Duodenal mucosa (tissue), 2 donors: ENCODE data around the gene DMXL1.
A peak's percentile ranks its signal among the peaks of the same experiment; 100 is the strongest.

Source experiments
- H3K27ac ChIP-seq: one replicate; pipeline ENCODE4 v1.7.0; 2013; ENCODE audit warnings: low read depth, low read length
- H3K27me3 ChIP-seq, 2 donors: one replicate each; pipeline ENCODE4 v1.7.0; 2013; ENCODE audit warnings: low read length in 2 of 2, control low read depth in 1 of 2; ENCODE audit not compliant: insufficient read depth in 2 of 2, control insufficient read depth in 1 of 2
- H3K36me3 ChIP-seq, 2 donors: one replicate each; pipeline ENCODE4 v1.7.0; 2013; ENCODE audit warnings: low read length in 2 of 2, control low read depth in 1 of 2; ENCODE audit not compliant: insufficient read depth in 2 of 2, control insufficient read depth in 1 of 2
- H3K4me1 ChIP-seq, 2 donors: one replicate each; pipeline ENCODE4 v1.7.0; 2013; ENCODE audit warnings: low read length in 2 of 2, control low read depth in 1 of 2; ENCODE audit not compliant: insufficient read depth in 2 of 2, control insufficient read depth in 1 of 2
- H3K4me3 ChIP-seq, 2 donors: one replicate each; pipeline ENCODE4 v1.7.0; 2013; ENCODE audit warnings: low read length in 2 of 2, low read depth in 1 of 2
- H3K9ac ChIP-seq, 2 donors: one replicate each; pipeline ENCODE4 v1.7.0; 2013; ENCODE audit warnings: low read length in 2 of 2, low read depth in 1 of 2
- H3K9me3 ChIP-seq, 2 donors: one replicate each; pipeline ENCODE4 v1.7.0; 2013; ENCODE audit warnings: low read length in 2 of 2, control low read depth in 1 of 2; ENCODE audit not compliant: control insufficient read depth in 1 of 2

DMXL1 gene, protein sequence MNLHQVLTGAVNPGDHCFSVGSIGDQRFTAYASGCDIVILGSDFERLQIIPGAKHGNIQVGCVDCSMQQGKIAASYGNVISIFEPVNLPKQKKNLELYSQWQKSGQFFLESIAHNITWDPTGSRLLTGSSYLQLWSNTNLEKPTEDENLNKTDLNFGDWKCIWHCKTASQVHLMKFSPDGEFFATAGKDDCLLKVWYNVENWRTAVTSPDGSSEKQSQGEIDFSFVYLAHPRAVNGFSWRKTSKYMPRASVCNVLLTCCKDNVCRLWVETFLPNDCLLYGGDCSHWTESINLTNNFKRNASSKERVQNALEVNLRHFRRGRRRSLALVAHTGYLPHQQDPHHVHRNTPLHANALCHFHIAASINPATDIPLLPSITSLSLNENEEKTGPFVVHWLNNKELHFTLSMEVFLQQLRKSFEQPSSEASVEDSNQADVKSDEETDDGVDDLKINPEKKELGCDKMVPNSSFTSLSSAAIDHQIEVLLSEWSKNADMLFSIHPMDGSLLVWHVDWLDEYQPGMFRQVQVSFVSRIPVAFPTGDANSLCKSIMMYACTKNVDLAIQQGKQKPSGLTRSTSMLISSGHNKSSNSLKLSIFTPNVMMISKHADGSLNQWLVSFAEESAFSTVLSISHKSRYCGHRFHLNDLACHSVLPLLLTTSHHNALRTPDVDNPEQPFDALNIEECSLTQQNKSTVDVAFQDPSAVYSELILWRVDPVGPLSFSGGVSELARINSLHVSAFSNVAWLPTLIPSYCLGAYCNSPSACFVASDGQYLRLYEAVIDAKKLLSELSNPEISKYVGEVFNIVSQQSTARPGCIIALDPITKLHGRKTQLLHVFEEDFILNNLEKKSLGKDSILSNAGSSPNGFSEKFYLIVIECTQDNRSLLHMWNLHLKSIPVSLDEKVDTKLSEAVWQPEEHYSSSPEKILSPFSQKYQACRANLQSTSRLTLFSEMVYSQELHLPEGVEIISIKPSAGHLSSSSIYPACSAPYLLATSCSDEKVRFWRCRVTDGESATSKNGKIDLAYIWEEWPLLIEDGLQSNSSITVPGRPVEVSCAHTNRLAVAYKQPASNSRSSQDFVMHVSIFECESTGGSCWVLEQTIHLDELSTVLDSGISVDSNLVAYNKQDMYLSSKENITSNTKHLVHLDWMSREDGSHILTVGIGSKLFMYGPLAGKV (N-terminal part only)

GRCh38 chr5:119070828-119071560 lies at the start of gene DMXL1:
DMXL1 (plus strand) TSS chr5:119071087; CDS start chr5:119071570, 483 bp downstream.
- Histone ChIP-seq H3K36me3 (no peaks in the 10 kb centered on the region), H3K27ac (peak within 1 kb of the TSS; percentile 99), H3K9me3 (no peaks in the 10 kb centered on the region), H3K9ac (peak within 1 kb of the TSS; percentile 95 to 100), H3K4me1 (peaks cover 9 to 16% of the 10 kb centered on the region in 2 donors), H3K4me3 (peak within 1 kb of the TSS; percentile 91 to 99), H3K27me3 (no peaks in the 10 kb centered on the region)

DNA sequence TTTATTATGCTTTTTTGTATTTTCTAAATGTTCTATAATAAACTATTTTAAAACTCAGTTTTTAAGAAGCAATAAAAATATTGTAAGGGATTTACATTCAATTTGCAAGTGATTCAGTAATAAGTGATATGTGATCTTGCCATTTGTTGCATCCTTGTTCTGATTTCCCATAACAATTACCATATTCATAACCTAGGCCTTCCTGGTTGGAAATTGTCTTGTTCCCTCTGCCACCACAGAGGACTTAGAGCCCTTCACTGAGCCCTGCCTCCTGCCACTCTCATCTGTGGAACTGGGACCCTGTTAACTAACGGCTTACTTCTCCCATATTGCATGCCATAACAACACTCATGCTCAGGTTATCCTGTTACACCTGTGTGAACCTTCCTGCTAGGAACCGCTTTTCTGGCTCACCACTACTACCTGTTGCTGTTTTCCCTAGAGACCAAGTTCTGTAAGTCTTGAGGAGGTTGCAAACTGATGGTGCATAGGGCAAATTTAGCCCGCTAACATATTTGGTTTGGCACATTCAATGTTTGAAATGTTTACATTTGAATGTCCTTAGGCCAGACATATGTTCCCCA lies 49.6 kb upstream of the DMXL1 start:
- Histone ChIP-seq H3K27me3 (no peaks in the 10 kb centered on the region), H3K27ac (no peak overlapping the region), H3K4me1 (peaks cover 0 to 6% of the 10 kb centered on the region in 2 donors)

DNA sequence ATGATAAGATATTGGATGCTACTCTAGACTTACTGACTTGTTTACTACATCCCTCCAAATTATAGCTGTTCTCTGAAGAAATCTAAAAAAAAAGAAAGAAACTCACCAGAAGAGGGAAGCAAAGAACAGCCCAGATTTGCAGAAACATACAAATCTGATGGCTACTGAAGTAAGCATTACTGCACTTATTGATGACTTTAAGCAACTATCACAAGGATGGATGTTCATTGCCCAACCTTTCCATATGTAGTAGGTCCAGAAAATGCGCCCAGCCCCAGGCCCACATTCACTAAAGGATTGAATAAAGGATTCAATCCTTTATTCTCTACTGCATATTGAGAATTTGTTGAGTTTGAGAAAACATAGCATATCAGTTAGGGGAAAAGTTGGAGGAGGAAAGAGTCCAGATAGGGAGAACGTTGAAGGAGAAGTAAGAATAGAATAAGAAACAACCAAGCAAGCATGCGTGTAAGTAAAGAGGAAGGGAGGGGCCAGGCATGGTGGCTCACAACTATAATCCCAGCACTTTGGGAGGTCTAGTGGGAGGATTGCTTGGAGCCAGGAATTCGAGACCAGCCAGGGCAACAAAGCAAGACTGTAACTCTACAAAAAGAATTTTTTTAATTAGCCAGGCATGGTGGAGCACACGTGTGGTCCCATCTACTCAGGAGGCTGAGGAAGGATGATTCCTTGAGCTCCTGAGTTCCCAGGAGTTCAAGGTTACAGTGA lies 48.7 kb upstream of the DMXL1 start:
- Histone ChIP-seq H3K4me1 (peaks cover 0 to 6% of the 10 kb centered on the region in 2 donors), H3K9me3 (no peaks in the 10 kb centered on the region), H3K36me3 (no peaks in the 10 kb centered on the region), H3K27ac (no peak overlapping the region), H3K9ac (no peak overlapping the region), H3K27me3 (no peaks in the 10 kb centered on the region), H3K4me3 (no peak overlapping the region)

More for the DNA sequence above, 49.6 kb upstream of the DMXL1 start:
- Histone ChIP-seq H3K4me3 (no peak overlapping the region), H3K36me3 (no peaks in the 10 kb centered on the region), H3K9me3 (no peaks in the 10 kb centered on the region), H3K9ac (no peak overlapping the region)

DNA sequence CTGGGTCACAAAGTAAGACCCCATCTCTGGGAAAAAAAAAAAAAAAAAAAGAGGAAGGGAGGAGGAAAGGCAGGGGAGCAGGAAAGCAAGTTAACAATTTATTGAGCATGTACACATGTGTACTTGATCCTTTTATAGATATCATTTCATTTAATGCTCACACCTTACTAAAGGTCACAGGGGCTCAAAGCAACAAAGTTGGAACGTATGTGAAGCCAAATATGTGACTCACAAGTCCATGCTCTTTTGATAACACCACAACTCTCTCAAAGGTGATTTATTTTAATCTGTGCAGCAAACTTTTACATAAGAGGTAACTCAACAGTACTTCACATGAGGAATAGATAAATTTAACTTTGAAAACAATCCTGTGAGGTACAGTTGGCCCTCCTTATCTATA lies 48.1 kb upstream of the DMXL1 start:
- Histone ChIP-seq H3K9ac (no peak overlapping the region), H3K27ac (no peak overlapping the region), H3K9me3 (no peaks in the 10 kb centered on the region), H3K4me3 (no peak overlapping the region), H3K36me3 (no peaks in the 10 kb centered on the region), H3K27me3 (no peaks in the 10 kb centered on the region), H3K4me1 (peaks cover 0 to 6% of the 10 kb centered on the region in 2 donors)

DNA sequence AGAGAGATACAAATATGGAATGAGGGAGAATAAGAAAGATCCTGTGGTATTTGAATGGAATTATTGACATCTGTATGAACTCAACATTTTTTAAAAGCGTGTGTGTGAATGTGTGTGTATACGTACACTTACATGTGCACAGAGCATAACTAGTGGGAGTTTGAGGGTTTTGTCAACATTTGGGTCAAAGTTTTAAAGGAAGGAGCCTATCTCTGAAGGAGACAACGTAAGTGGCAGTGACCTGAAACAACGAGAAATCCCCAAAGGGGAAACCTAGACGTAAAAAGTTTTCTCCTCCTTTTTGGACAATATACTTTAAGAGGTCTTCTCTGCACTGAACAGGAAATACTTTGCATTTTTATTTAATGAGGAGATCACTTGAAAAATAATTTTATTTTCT lies 42.3 kb upstream of the DMXL1 start:
- H3K36me3 ChIP-seq = no peaks in the 10 kb centered on the region
- H3K27ac ChIP-seq = no peak overlapping the region
- H3K9ac ChIP-seq = no peak overlapping the region
- H3K9me3 ChIP-seq = no peaks in the 10 kb centered on the region
- no peak overlapping the region for H3K4me3 ChIP-seq
- H3K27me3 ChIP-seq = no peaks in the 10 kb centered on the region
- H3K4me1 ChIP-seq = no peaks in the 10 kb centered on the region

DNA sequence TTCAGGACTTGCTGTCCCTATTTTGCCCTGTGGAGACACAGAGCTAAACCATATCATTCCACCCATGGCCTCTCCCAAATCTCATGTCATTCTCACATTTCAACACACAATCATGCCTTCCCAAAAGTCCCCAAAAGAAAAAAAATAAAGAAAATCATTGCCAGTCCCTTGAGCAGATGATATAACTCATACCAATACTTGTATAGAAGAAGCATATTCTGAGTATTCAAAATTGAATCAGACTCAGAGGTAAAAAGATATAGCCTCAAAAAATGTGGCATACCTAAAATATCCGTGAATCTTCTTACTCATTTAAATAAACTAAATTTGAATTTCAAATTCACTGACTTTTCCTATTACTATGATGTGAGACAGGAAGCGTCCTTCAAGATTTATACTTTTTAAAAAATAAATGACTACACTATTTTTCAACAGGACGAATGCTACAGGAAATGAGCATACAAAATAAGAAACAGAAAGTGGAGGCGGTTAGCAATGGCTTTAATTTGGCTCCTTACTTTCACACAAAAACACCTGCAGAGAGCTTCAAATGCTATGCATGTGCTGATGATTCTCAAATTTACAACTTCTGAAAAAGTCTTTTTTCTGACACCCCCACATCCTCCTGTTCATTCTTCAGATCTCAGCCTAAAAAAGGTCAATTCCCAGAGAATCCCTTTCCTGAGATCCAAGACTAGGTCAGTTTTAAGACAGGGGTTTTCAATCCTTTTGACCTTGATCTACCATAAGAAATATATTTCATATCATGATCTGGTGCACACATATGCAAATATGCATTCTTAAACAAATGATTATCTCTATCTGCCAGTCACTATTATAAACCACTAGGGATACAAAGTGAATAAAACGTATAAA lies 39.6 kb upstream of the DMXL1 start:
- H3K36me3 ChIP-seq = no peaks in the 10 kb centered on the region
- no peak overlapping the region for H3K4me3 ChIP-seq
- no peak overlapping the region for H3K9ac ChIP-seq
- H3K27ac ChIP-seq = no peak overlapping the region
- no peaks in the 10 kb centered on the region for H3K9me3 ChIP-seq
- no peaks in the 10 kb centered on the region for H3K4me1 ChIP-seq
- no peaks in the 10 kb centered on the region for H3K27me3 ChIP-seq

- no peak overlapping the region for H3K4me3 ChIP-seq
- no peak overlapping the region for H3K9ac ChIP-seq
- H3K9me3 ChIP-seq = no peaks in the 10 kb centered on the region
- no peaks in the 10 kb centered on the region for H3K27me3 ChIP-seq
- H3K27ac ChIP-seq = no peak overlapping the region
- H3K4me1 ChIP-seq = no peaks in the 10 kb centered on the region
- H3K36me3 ChIP-seq = no peaks in the 10 kb centered on the region
These were observed 39.0 kb upstream of the DMXL1 start for GRCh38 chr5:119031905-119032304.

DNA sequence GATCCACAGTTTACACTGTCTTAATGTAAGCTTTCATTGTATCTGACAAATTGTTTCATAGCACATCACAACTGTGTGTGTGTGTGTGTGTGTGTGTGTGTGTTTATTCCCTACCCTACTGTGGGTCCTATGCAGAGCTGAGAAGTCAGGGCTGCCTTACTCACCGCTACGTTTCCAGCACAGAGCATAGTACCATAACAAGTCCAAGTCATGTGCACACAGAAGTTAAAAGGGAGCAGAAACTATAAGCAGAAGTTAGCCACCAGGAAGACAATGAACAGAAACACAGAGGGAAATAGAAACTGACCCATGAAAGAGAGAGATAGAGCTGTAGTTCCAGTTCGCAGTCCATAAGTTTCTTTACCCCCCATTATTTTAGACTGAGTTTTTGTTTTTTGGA lies 38.2 kb upstream of the DMXL1 start:
- Histone ChIP-seq H3K27ac (no peak overlapping the region), H3K9me3 (no peaks in the 10 kb centered on the region), H3K27me3 (no peaks in the 10 kb centered on the region), H3K4me1 (peaks cover 0 to 4% of the 10 kb centered on the region in 2 donors), H3K4me3 (no peak overlapping the region), H3K36me3 (no peaks in the 10 kb centered on the region), H3K9ac (no peak overlapping the region)
